ENCODE data around the gene CPA5.
A peak's percentile ranks its signal among the peaks of the same experiment; 100 is the strongest.

CPA5 gene

GRCh38 chr7:130356121-130356875 lies 11.7 kb downstream of the CPA5 start:
- Histone ChIP-seq H3K4me2 (ENCODE audit: low read length, poor library complexity, severe bottlenecking) (peak overlapping the region; percentile 26), H3K14ac (ENCODE audit: low read length in 2 of 2) (peak overlapping the region in 1 of 2 experiments; percentile 90), H3K9me3 (ENCODE audit: control insufficient read depth, low read length) (peaks cover 24% of the 10 kb centered on the region), H3K23ac (ENCODE audit: low read length in 2 of 2) (peak overlapping the region in 1 of 2 experiments; percentile 81), H3K9ac (ENCODE audit: low read length) (peak overlapping the region; percentile 58), H3K27me3 (ENCODE audit: control insufficient read depth in 1 of 2, insufficient read depth in 1 of 2, low read length in 2 of 2) (no peaks in the 10 kb centered on the region), H3K79me1 (replicated peaks; ENCODE audit: low read length, poor library complexity, severe bottlenecking) (no peaks in the 10 kb centered on the region), H2AK5ac (ENCODE audit: low read length, severe bottlenecking) (peak overlapping the region; percentile 100), H2BK120ac (ENCODE audit: low read depth, low read length) (peak overlapping the region; percentile 97), H3K36me3 (ENCODE audit: control insufficient read depth in 1 of 2, insufficient read depth in 2 of 2, low read depth in 1 of 2, low read length in 2 of 2) (peaks cover 0 to 4% of the 10 kb centered on the region in 2 experiments), H4K91ac (ENCODE audit: low read length) (peak overlapping the region; percentile 100), H2BK15ac (ENCODE audit: low read depth, poor library complexity, severe bottlenecking) (peak overlapping the region; percentile 15), H3K27ac (ENCODE audit: low read length, poor library complexity, severe bottlenecking) (peak overlapping the region; percentile 99), H2BK12ac (ENCODE audit: low read length in 2 of 2) (peak overlapping the region; percentile 99 to 100), H3K4ac (ENCODE audit: low read depth in 1 of 2, low read length in 2 of 2) (peak overlapping the region; percentile 100), H3K4me1 (ENCODE audit: control insufficient read depth, insufficient read depth, low read depth, low read length) (peaks cover 37% of the 10 kb centered on the region), H2BK5ac (ENCODE audit: low read depth, low read length, poor library complexity, severe bottlenecking) (peak overlapping the region; percentile 100), H2AFZ (ENCODE audit: low read depth, low read length) (no peak overlapping the region), H4K8ac (ENCODE audit: low read length) (peak overlapping the region; percentile 96), H3K4me3 (ENCODE audit: insufficient read depth in 1 of 2, low read depth in 1 of 2, low read length in 2 of 2) (peak overlapping the region in 1 of 2 experiments; percentile 1), H3K18ac (ENCODE audit: low read depth in 1 of 2, low read length in 2 of 2) (peak overlapping the region; percentile 98 to 100)
- 0% methylated on average over 6 of the region's 9 CpGs for WGBS
- peak; percentile 99 for DNase-seq

GRCh38 chr7:130356876-130357611 lies 12.4 kb downstream of the CPA5 start:
- peak overlapping the region in 1 of 2 experiments; percentile 90 for H3K14ac ChIP-seq (ENCODE audit: low read length in 2 of 2)
- peak overlapping the region in 1 of 2 experiments; percentile 1 for H3K4me3 ChIP-seq (ENCODE audit: insufficient read depth in 1 of 2, low read depth in 1 of 2, low read length in 2 of 2)
- 46% methylated on average over 12 of the region's 16 CpGs for WGBS
- no peak overlapping the region for H2AFZ ChIP-seq (ENCODE audit: low read depth, low read length)
- peak overlapping the region; percentile 58 for H3K9ac ChIP-seq (ENCODE audit: low read length)
- H2BK120ac ChIP-seq (ENCODE audit: low read depth, low read length): peak overlapping the region; percentile 97
- peaks cover 24% of the 10 kb centered on the region for H3K9me3 ChIP-seq (ENCODE audit: control insufficient read depth, low read length)
- H2BK15ac ChIP-seq (ENCODE audit: low read depth, poor library complexity, severe bottlenecking): peak overlapping the region; percentile 15
- H3K23ac ChIP-seq (ENCODE audit: low read length in 2 of 2): peak overlapping the region in 1 of 2 experiments; percentile 81
- peak overlapping the region; percentile 98 to 100 for H2BK12ac ChIP-seq (ENCODE audit: low read length in 2 of 2)
- H3K36me3 ChIP-seq (ENCODE audit: control insufficient read depth in 1 of 2, insufficient read depth in 2 of 2, low read depth in 1 of 2, low read length in 2 of 2): peaks cover 0 to 4% of the 10 kb centered on the region in 2 experiments
- H3K18ac ChIP-seq (ENCODE audit: low read depth in 1 of 2, low read length in 2 of 2): peak overlapping the region; percentile 98 to 100
- H3K27ac ChIP-seq (ENCODE audit: low read length, poor library complexity, severe bottlenecking): peak overlapping the region; percentile 99
- H3K4me2 ChIP-seq (ENCODE audit: low read length, poor library complexity, severe bottlenecking): no peak overlapping the region
- H3K4ac ChIP-seq (ENCODE audit: low read depth in 1 of 2, low read length in 2 of 2): peak overlapping the region; percentile 100
- H2AK5ac ChIP-seq (ENCODE audit: low read length, severe bottlenecking): peak overlapping the region; percentile 100
- H2BK5ac ChIP-seq (ENCODE audit: low read depth, low read length, poor library complexity, severe bottlenecking): peak overlapping the region; percentile 100
- H3K4me1 ChIP-seq (ENCODE audit: control insufficient read depth, insufficient read depth, low read depth, low read length): peaks cover 31% of the 10 kb centered on the region
- H3K27me3 ChIP-seq (ENCODE audit: control insufficient read depth in 1 of 2, insufficient read depth in 1 of 2, low read length in 2 of 2): no peaks in the 10 kb centered on the region
- peak overlapping the region; percentile 96 for H4K8ac ChIP-seq (ENCODE audit: low read length)
- peak; percentile 87 for DNase-seq
- no peaks in the 10 kb centered on the region for H3K79me1 ChIP-seq (replicated peaks; ENCODE audit: low read length, poor library complexity, severe bottlenecking)
- H4K91ac ChIP-seq (ENCODE audit: low read length): peak overlapping the region; percentile 100

- Histone ChIP-seq H3K9ac (ENCODE audit: low read length) (no peak overlapping the region), H3K27ac (ENCODE audit: low read length, poor library complexity, severe bottlenecking) (no peak overlapping the region), H4K8ac (ENCODE audit: low read length) (no peak overlapping the region), H3K4me2 (ENCODE audit: low read length, poor library complexity, severe bottlenecking) (no peak overlapping the region), H4K91ac (ENCODE audit: low read length) (peak overlapping the region; percentile 59), H3K27me3 (ENCODE audit: control insufficient read depth in 1 of 2, insufficient read depth in 1 of 2, low read length in 2 of 2) (no peaks in the 10 kb centered on the region), H2AFZ (ENCODE audit: low read depth, low read length) (no peak overlapping the region), H3K36me3 (ENCODE audit: control insufficient read depth in 1 of 2, insufficient read depth in 2 of 2, low read depth in 1 of 2, low read length in 2 of 2) (peaks cover 0 to 4% of the 10 kb centered on the region in 2 experiments), H2BK15ac (ENCODE audit: low read depth, poor library complexity, severe bottlenecking) (no peak overlapping the region), H3K4me1 (ENCODE audit: control insufficient read depth, insufficient read depth, low read depth, low read length) (peaks cover 29% of the 10 kb centered on the region), H3K4me3 (ENCODE audit: insufficient read depth in 1 of 2, low read depth in 1 of 2, low read length in 2 of 2) (no peak overlapping the region), H3K4ac (ENCODE audit: low read depth in 1 of 2, low read length in 2 of 2) (peak overlapping the region in 1 of 2 experiments; percentile 75), H2BK120ac (ENCODE audit: low read depth, low read length) (peak overlapping the region; percentile 42), H3K23ac (ENCODE audit: low read length in 2 of 2) (no peak overlapping the region), H3K9me3 (ENCODE audit: control insufficient read depth, low read length) (peaks cover 24% of the 10 kb centered on the region), H2BK5ac (ENCODE audit: low read depth, low read length, poor library complexity, severe bottlenecking) (no peak overlapping the region), H3K14ac (ENCODE audit: low read length in 2 of 2) (no peak overlapping the region), H3K79me1 (replicated peaks; ENCODE audit: low read length, poor library complexity, severe bottlenecking) (no peaks in the 10 kb centered on the region), H2AK5ac (ENCODE audit: low read length, severe bottlenecking) (peak overlapping the region; percentile 47), H2BK12ac (ENCODE audit: low read length in 2 of 2) (peak overlapping the region; percentile 26 to 73), H3K18ac (ENCODE audit: low read depth in 1 of 2, low read length in 2 of 2) (peak overlapping the region in 1 of 2 experiments; percentile 40)
- DNase-seq: no peak
- WGBS: 97% methylated on average over 4 of the region's 4 CpGs
Observed at GRCh38 chr7:130358471-130358870, 13.9 kb downstream of the CPA5 start.
